ENCODE results near the gene QSOX1.

DNA sequence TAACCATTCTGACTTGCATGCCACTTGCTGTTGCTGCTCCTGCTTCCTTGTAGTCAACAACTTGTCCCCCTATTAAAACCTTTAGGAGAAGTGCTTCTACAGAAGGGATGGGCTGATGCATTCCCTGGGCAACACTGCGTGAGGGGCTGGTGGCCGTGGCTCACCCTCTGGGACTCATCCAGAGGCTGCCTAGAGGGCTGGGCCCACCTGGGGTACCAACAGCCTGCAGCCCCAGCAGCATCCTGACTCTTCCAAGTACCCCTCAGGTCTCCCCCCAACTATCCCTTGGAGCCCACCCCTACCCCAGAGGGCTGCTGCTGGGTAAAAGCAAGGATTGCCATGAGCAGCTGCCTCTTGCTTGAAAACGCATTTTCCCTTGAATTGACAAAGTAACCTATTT, 40.7 kb downstream of the QSOX1 start:
- TF ChIP-seq, protein P1, sequence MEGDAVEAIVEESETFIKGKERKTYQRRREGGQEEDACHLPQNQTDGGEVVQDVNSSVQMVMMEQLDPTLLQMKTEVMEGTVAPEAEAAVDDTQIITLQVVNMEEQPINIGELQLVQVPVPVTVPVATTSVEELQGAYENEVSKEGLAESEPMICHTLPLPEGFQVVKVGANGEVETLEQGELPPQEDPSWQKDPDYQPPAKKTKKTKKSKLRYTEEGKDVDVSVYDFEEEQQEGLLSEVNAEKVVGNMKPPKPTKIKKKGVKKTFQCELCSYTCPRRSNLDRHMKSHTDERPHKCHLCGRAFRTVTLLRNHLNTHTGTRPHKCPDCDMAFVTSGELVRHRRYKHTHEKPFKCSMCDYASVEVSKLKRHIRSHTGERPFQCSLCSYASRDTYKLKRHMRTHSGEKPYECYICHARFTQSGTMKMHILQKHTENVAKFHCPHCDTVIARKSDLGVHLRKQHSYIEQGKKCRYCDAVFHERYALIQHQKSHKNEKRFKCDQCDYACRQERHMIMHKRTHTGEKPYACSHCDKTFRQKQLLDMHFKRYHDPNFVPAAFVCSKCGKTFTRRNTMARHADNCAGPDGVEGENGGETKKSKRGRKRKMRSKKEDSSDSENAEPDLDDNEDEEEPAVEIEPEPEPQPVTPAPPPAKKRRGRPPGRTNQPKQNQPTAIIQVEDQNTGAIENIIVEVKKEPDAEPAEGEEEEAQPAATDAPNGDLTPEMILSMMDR (IDR thresholded peaks at IDR 0.05), result no peak
- TF ChIP-seq POLR2A (IDR thresholded peaks at IDR 0.05), result no peak

Data from Peyer's patch (tissue), 4 donors.